GM19324 (cell line): ENCODE results near the gene AOC2.
"Not testable (repeated sequence)": the region's sequence is repeated elsewhere in the genome, so short reads cannot be mapped to it uniquely, and the experiment has no call there.

Experiments
- ATAC-seq: cut with Tn5 transposase; IDR thresholded peaks from one replicate; pipeline ENCODE4 v1.9.1; 2021; ENCODE audit warnings: mild to moderate bottlenecking, moderate library complexity; ENCODE audit not compliant: unreplicated experiment, low FRiP score

The AOC2 gene

GRCh38 chr17:42832213-42832933 is 12.0 kb upstream of the AOC2 start:
- no peak for ATAC-seq

GRCh38 chr17:42832934-42833766 is 11.2 kb upstream of the AOC2 start, which contains the start of gene PSME3:
PSME3 (plus strand) TSS chr17:42833397; CDS start chr17:42833632, 235 bp downstream.
- peak; percentile 89 for ATAC-seq

DNA sequence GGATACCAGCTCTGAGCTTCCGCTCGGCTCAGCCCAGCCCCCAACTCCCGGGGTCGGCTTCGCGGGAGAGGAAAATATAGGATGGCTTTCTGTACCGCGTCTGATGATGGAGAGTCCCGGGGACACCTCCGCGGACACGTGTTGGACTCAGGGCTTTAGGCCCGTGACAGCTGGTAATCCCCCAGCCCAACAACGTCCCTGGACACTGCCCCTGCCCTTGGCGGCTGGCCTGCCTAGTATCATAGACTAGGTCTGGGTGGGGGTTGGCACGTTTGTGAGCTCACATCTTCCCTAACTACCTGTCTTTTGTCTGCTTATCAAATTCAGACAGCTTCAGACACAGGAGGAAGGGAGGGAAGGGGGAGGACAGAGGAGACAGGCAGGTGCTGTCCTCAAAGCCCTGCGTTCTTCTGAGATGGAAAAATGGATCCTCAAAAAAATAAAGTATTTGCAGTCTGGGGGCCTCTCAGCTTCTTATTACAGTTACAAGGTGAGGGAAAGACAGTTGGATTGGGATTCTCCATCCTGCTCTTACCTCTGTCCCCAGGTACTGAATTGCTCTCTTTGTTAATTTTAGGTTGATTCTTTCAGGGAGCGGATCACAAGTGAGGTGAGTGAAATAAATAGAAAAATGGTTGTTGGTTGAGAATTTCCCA is 10.5 kb upstream of the AOC2 start:
- ATAC-seq: no peak

DNA sequence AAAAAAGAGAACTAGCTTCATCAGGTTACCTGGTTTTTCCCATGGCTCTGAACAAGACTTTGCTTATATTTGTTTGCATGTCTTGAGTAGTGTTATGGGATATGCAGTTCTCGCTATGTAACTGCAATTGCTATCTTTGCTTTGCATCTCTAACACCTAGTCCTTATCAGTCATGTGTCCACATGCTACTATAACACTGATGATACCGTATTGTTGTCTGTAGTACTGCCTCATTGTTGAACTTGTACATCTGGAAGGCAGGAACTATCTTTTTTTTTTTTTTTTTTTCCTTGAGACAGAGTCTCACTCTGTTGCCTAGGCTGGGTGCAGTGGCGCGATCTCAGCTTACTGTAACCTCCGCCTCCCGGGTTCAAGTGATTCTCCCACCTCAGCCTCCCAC is 8.6 kb upstream of the AOC2 start:
- ATAC-seq: no peak

- ATAC-seq: no peak
Measured at GRCh38 chr17:42841975-42842685, 2.2 kb upstream of the AOC2 start.

GRCh38 chr17:42843358-42843934 is 934 bp upstream of the AOC2 start:
- ATAC-seq: no peak

GRCh38 chr17:42844761-42845555 is 578 bp downstream of the AOC2 start:
- no peak for ATAC-seq

GRCh38 chr17:42845556-42845917 is 1.2 kb downstream of the AOC2 start:
- no peak for ATAC-seq

DNA sequence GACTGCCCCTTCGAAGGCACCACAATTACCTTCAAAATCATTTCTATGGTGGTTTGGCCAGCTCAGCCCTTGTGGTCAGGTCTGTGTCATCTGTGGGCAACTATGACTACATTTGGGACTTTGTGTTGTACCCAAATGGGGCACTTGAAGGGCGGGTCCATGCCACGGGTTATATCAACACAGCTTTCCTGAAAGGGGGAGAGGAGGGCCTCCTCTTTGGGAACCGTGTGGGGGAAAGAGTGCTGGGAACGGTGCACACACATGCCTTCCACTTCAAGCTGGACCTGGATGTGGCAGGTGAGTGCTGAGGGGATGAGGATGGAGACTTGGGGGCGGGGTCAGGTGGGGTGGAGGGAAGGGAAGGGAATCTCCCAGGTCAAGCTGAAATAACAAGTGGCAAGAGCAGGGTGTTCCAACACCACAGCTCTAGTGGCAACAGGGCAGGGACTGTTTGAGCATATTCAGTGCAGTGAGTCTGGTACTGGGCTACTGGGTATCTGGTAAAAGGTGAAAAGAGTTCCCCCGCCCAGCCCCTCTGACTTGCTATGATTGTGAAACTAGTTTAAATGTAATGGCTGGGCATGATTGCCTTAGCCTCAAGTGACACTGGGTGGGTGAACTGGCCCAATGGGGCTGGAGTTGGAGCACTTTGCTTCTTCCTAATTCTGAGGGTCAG is 1.7 kb downstream of the AOC2 start:
- ATAC-seq: no peak

DNA sequence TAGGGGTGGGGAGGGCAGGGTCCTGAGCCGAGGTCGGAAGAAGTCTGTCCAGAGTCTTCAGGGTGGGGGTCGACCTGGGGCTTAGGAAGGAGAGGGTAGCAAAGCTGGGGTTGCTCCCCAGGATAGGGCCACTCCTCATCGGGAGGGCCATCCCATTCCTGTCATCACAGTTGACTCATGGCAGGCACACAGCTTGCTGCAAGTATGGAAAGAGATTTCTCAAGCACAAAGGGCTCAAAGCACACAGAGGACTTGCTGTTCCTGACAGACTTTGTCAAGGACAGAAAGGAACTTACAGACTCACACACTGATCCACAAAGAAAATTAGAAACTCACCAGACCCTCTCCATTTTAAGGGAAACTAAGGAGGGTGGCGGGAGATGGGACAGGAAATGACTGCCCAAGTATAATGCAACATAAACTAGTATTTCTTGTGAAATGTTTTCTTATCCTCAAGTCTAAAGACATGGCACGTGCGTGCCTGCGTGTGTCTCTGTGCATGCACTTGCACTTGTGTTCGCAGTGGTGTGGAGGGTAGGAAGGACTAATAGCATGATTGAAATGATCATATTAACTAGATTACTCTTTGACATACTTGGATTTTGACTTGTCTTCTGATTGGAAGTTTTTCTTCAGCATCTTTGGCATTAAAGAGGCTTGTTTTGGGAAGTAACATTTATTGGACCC is 2.4 kb downstream of the AOC2 start:
- ATAC-seq: no peak

- no peak for ATAC-seq
Measured at GRCh38 chr17:42848093-42848492, 3.7 kb downstream of the AOC2 start.

DNA sequence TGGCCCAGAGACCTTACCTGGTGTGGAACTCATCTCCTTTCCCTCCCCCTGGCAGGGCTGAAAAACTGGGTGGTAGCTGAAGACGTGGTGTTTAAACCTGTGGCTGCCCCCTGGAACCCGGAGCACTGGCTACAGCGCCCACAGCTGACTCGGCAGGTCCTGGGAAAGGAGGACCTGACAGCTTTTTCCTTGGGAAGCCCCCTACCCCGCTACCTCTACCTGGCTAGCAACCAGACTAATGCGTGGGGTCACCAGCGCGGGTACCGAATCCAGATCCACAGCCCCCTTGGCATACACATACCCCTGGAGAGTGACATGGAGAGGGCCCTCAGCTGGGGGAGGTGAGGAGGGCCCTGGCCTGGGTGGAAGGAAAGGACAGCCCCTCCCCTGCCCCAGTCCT is 4.7 kb downstream of the AOC2 start:
- ATAC-seq: no peak

DNA sequence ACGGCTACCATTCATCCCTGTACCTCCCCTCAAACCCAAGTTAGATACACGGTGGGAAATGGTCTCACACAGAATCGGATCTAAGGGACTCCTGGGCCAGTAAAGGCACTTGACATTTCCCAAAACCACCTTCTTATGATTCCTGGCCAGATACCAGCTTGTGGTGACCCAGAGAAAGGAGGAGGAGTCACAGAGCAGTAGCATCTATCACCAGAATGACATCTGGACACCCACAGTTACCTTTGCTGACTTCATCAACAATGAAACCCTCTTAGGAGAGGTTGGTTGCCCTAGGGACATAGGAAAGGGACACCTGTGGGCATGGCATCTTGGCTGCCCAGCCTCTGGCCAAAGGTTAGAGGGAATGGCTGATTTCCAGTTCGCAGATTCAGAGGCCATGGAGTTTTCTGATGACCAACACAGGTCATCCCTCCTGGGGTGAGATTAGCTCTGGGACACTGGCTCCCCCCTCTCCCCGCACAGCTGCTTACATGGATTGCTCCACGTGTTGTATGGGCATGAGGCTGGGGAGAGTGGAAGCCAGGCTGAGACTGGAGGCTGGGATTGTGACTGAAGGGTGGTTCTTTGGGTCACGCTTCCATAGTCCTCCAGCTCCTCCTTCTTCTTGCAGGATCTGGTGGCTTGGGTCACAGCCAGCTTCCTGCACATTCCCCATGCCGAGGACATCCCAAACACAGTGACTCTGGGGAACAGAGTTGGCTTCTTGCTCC is 5.2 kb downstream of the AOC2 start:
- no peak for ATAC-seq

GRCh38 chr17:42850954-42851353 is 6.6 kb downstream of the AOC2 start, which contains the start of gene AOC3:
AOC3 (plus strand) TSS chr17:42851199; CDS start chr17:42851344, 145 bp downstream.
- no peak for ATAC-seq

GRCh38 chr17:42851371-42852240 is 7.2 kb downstream of the AOC2 start:
- not testable (repeated sequence) for ATAC-seq

- ATAC-seq: no peak
Measured at GRCh38 chr17:42852351-42852750, 8.0 kb downstream of the AOC2 start.

DNA sequence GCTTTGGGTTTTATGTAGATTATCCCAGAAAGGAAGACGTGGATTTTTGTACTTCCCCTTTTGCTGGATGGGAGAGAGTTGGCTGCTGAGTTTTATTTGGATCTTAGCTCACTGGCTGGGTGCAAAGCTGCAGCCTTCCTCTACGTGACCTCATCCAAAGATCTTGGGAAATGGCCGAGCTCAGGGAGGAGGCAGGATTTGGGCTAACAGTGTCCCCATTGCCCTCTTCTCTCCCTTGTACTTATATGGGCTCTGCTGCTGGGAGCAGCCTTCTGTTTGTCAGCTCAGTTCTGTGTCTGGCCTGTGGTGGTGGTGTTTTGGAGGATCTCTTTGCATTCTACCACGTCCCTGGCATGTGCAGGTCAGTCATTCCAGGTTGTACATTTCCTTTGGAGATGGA is 8.6 kb downstream of the AOC2 start:
- no peak for ATAC-seq
